DMS114 treated with DMSO at 0.1 percent for 48 hours (cell line): ENCODE results near the gene MGAT5.

Experiments used
- DNase-seq: peaks from one replicate; lab custom pipeline; 2025; ENCODE audit not compliant: unreplicated experiment; lab: John Stamatoyannopoulos, UW

Gene MGAT5

GRCh38 chr2:134253117-134253704 is 661 bp upstream of the MGAT5 start:
- no peak for DNase-seq

- no peak for DNase-seq
Measured at GRCh38 chr2:134254824-134255223, 952 bp downstream of the MGAT5 start.

- DNase-seq, result no peak
Measured at GRCh38 chr2:134256956-134257355, 3.1 kb downstream of the MGAT5 start.

GRCh38 chr2:134257509-134257908 is 3.6 kb downstream of the MGAT5 start:
- DNase-seq, result no peak

- DNase-seq, result no peak
Measured at GRCh38 chr2:134257965-134258683, 4.3 kb downstream of the MGAT5 start.

- no peak for DNase-seq
Measured at GRCh38 chr2:134258684-134259388, 5.0 kb downstream of the MGAT5 start.

- no peak for DNase-seq
Measured at GRCh38 chr2:134259571-134259970, 5.7 kb downstream of the MGAT5 start.

GRCh38 chr2:134259994-134260393 is 6.1 kb downstream of the MGAT5 start:
- no peak for DNase-seq

- no peak for DNase-seq
Measured at GRCh38 chr2:134260713-134261112, 6.8 kb downstream of the MGAT5 start.

GRCh38 chr2:134261398-134262131 is 7.7 kb downstream of the MGAT5 start:
- no peak for DNase-seq

GRCh38 chr2:134262684-134263083 is 8.8 kb downstream of the MGAT5 start:
- no peak for DNase-seq

- DNase-seq, result no peak
Measured at GRCh38 chr2:134268265-134268664, 14.4 kb downstream of the MGAT5 start.

GRCh38 chr2:134269230-134269629 is 15.4 kb downstream of the MGAT5 start:
- DNase-seq, result no peak

GRCh38 chr2:134269972-134270735 is 16.3 kb downstream of the MGAT5 start:
- no peak for DNase-seq

- no peak for DNase-seq
Measured at GRCh38 chr2:134271758-134272157, 17.9 kb downstream of the MGAT5 start.

- DNase-seq, result no peak
Measured at GRCh38 chr2:134272806-134273205, 18.9 kb downstream of the MGAT5 start.

GRCh38 chr2:134273256-134273983 is 19.5 kb downstream of the MGAT5 start:
- no peak for DNase-seq

- DNase-seq, result no peak
Measured at GRCh38 chr2:134274121-134274520, 20.2 kb downstream of the MGAT5 start.

GRCh38 chr2:134275058-134275862 is 21.4 kb downstream of the MGAT5 start:
- DNase-seq, result no peak
